ENCODE measurements around the gene CDHR1. TPM values are rescaled to one million over a fixed set of nuclear protein-coding genes. Genes with fewer than 3 reads are reported as not detected.

Gene CDHR1
- total and polyA plus RNA-seq, 2 of the 8 experiments (the other 6 are each of a cell fraction or from before 2014, with no cell fraction given), result 3.9 to 10.5 TPM

DNA sequence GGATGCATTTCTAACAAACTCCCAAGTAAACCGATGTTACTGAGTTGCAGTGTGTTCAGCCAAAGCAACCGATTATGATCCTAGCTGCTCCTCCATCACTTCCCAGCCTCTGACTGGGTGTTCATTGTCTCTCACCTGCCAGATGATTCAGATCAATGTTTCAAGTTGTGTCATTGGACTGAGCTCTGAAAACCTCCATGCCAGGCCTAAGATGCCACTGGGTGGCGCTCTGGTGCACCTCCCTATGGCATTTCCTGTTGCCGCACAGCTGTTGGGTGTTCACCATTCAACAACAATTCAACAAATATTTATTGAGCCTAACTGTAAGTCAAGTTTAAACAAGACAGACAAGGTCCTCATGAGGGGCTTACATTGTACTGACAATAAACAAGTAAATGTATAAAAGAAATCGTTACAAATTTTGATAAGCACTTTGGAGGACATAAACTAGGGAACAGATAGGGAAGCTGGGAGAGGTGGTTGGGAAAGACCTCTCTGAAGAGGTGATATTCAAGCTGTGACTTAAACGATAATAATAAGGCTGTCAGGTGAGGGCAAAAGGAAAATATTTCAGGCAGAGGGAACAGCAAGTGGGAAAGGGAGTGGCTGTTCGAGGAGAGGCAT lies 73.3 kb downstream of the CDHR1 start:
- no peaks in the 10 kb centered on the region for H3K9me3 ChIP-seq (ENCODE audit: insufficient read depth in 2 of 2, low read depth in 1 of 2, low read length in 1 of 2)
- DNase-seq (ENCODE audit: low read depth in 1 of 2, low spot score in 2 of 2), result peak; percentile 53 to 89
- H3K4me2 ChIP-seq (ENCODE audit: insufficient read depth in 1 of 2, low read depth in 2 of 2, low read length in 2 of 2), result no peak overlapping the region
- no peak overlapping the region for H3K9ac ChIP-seq (replicated peaks in 1 of 4; ENCODE audit: extremely low read depth in 1 of 4, low read depth in 3 of 4, low read length in 3 of 4)
- POLR2A ChIA-PET (ENCODE audit: partially characterized antibody), result interaction anchor here (0.9 kb wide), 1 partner anchor 60 kb away, joined by 3 read pairs; the partner anchor contains the start of gene CCSER2
- H4K20me1 ChIP-seq (replicated peaks in 1 of 2; ENCODE audit: control insufficient read depth in 1 of 2, insufficient read depth in 2 of 2, low read length in 2 of 2), result no peaks in the 10 kb centered on the region
- H2BK120ac ChIP-seq (replicated peaks; ENCODE audit: low read depth, low read length), result peak overlapping the region; percentile 74
- H4K8ac ChIP-seq (ENCODE audit: extremely low read depth, insufficient read depth, low read length), result no peak overlapping the region; the same call in 1 of the 2 replicates
- no peak overlapping the region for H4K5ac ChIP-seq (ENCODE audit: insufficient read length, low read depth, low read length)
- H2BK12ac ChIP-seq (ENCODE audit: low read depth, low read length), result 0 out of 2 replicates have a peak overlapping the region, but pooled peaks have one; percentile 56
- no peak overlapping the region for H3K56ac ChIP-seq (replicated peaks; ENCODE audit: insufficient read length, low read depth, low read length)
- H3K4me3 ChIP-seq (ENCODE audit: extremely low read depth in 1 of 4, insufficient read depth in 2 of 4, low read depth in 3 of 4, low read length in 4 of 4), result no peak overlapping the region
- H3K36me3 ChIP-seq (ENCODE audit: control insufficient read depth in 2 of 4, insufficient read depth in 4 of 4, low read length in 3 of 4), result no peaks in the 10 kb centered on the region
- H2BK15ac ChIP-seq (ENCODE audit: low read length), result no peak overlapping the region
- no peak overlapping the region for H2AK5ac ChIP-seq (ENCODE audit: low read depth, low read length)
- no peak overlapping the region for H3K14ac ChIP-seq (ENCODE audit: insufficient read length)
- FAIRE-seq, result peak; percentile 19
- H3K27ac ChIP-seq (ENCODE audit: low read depth, low read length), result no peak overlapping the region
- no peak overlapping the region for H2BK20ac ChIP-seq (ENCODE audit: low read length)
- 43% methylated on average over 7 of the region's 7 CpGs; no CpG with 5 or more reads in 1 of the 2 experiments for WGBS, 2 experiments (ENCODE audit: extremely low coverage in 1 of 2, insufficient coverage in 1 of 2, insufficient read length in 1 of 2, insufficient replicate concordance in 2 of 2, low coverage in 1 of 2, low lambda C conversion rate in 2 of 2, missing lambda C conversion rate in 1 of 2)
- H3K79me1 ChIP-seq (ENCODE audit: low read depth, low read length), result no peaks in the 10 kb centered on the region
- peak overlapping the region; percentile 70 for H2AFZ ChIP-seq (ENCODE audit: low read length)
- H3K4ac ChIP-seq (replicated peaks; ENCODE audit: insufficient read length, low read depth, low read length), result no peak overlapping the region
- H3K4me1 ChIP-seq (replicated peaks in 1 of 4; ENCODE audit: control insufficient read depth in 3 of 4, insufficient read depth in 4 of 4, low read length in 3 of 4), result no peaks in the 10 kb centered on the region
- H3K23ac ChIP-seq (ENCODE audit: insufficient read length), result no peak overlapping the region
- no peaks in the 10 kb centered on the region for H3K23me2 ChIP-seq (ENCODE audit: low read depth, low read length)
- H3K27me3 ChIP-seq (replicated peaks in 1 of 4; ENCODE audit: control insufficient read depth in 3 of 4, extremely low read depth in 1 of 4, insufficient read depth in 3 of 4, low read length in 3 of 4), result no peaks in the 10 kb centered on the region
- CTCF ChIA-PET (ENCODE audit: partially characterized antibody), result interaction anchor here (0.5 to 15.5 kb wide), 58 partner anchors 8 to 743 kb away, joined by 3 to 558 read pairs (median 5); partner anchors contain the start of genes CCSER2, LRIT2 and RGR
- H2BK5ac ChIP-seq (ENCODE audit: low read depth, low read length), result no peak overlapping the region
- H4K91ac ChIP-seq (replicated peaks; ENCODE audit: insufficient read length, low read length), result peak overlapping the region; percentile 47
- no peak overlapping the region for H3K18ac ChIP-seq (ENCODE audit: extremely low read depth, low read length)
- no peaks in the 10 kb centered on the region for H3K79me2 ChIP-seq (ENCODE audit: control insufficient read depth in 1 of 2, insufficient read depth in 2 of 2, low read length in 2 of 2)
- TF ChIP-seq ZNF274 (IDR thresholded peaks at IDR 0.05; ENCODE audit: borderline replicate concordance, extremely low read depth, low read length) (no peak), EGR1 (IDR thresholded peaks at IDR 0.05; ENCODE audit: borderline replicate concordance, low read depth, low read length) (no peak), RAD21 (IDR thresholded peaks at IDR 0.05 in 1 of 2, conservative IDR thresholded peaks at IDR 0.05 in 1 of 2; ENCODE audit: low read depth in 2 of 2, low read length in 2 of 2) (peak; percentile 73 to 84), POU5F1 (IDR thresholded peaks at IDR 0.05; ENCODE audit: low read depth, low read length) (no peak), TCF12 (IDR thresholded peaks at IDR 0.05; ENCODE audit: low read depth, low read length) (0 out of 2 replicates have a peak, but pooled peaks have one; percentile 18), RFX5 (IDR thresholded peaks at IDR 0.05; ENCODE audit: borderline replicate concordance, low read depth, low read length) (no peak), KDM1A (IDR thresholded peaks at IDR 0.05; ENCODE audit: borderline replicate concordance, low read length) (no peak), FOSL1 (IDR thresholded peaks at IDR 0.05; ENCODE audit: insufficient read depth, low read depth, low read length) (no peak), TEAD4 (IDR thresholded peaks at IDR 0.05; ENCODE audit: low read depth, low read length) (peak; percentile 58)
- TF ChIP-seq, protein P1, sequence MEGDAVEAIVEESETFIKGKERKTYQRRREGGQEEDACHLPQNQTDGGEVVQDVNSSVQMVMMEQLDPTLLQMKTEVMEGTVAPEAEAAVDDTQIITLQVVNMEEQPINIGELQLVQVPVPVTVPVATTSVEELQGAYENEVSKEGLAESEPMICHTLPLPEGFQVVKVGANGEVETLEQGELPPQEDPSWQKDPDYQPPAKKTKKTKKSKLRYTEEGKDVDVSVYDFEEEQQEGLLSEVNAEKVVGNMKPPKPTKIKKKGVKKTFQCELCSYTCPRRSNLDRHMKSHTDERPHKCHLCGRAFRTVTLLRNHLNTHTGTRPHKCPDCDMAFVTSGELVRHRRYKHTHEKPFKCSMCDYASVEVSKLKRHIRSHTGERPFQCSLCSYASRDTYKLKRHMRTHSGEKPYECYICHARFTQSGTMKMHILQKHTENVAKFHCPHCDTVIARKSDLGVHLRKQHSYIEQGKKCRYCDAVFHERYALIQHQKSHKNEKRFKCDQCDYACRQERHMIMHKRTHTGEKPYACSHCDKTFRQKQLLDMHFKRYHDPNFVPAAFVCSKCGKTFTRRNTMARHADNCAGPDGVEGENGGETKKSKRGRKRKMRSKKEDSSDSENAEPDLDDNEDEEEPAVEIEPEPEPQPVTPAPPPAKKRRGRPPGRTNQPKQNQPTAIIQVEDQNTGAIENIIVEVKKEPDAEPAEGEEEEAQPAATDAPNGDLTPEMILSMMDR (IDR thresholded peaks at IDR 0.05; ENCODE audit: control extremely low read depth in 1 of 3, insufficient read depth in 1 of 3, low read depth in 1 of 3, low read length in 3 of 3), result peak; percentile 85 to 98 (median 94)

All from H1 (cell line).